GM23338 (cell line): Measurements from ENCODE around the gene FGGY. TPM values are rescaled to one million over a fixed set of nuclear protein-coding genes. Genes with fewer than 3 reads are reported as not detected.

Source experiments
- ATAC-seq: fragments of 200-7000 bp; cut with Tn5 transposase; 3 replicates; pipeline ENCODE4 v1.9.1; 2020
- DNase-seq: peaks from one replicate; pipeline ENCODE4 v3.0.0-alpha.2; 2015; ENCODE audit warnings: low spot score
- H2AFZ ChIP-seq: fragments of 200-600 bp; sonication (generic); 2 replicates; pipeline ENCODE4 v1.8.0; 2016; ENCODE audit warnings: antibody characterized with exemption, mild to moderate bottlenecking, moderate library complexity
- H3F3A ChIP-seq: fragments of 200-600 bp; sonication (generic); replicated peaks from 2 replicates; pipeline ENCODE4 v1.8.0; 2017; ENCODE audit warnings: antibody characterized with exemption, mixed run types, low read depth
- H3K27ac ChIP-seq: fragments of 200-600 bp; sonication (generic); 2 replicates; pipeline ENCODE4 v1.6.1; 2016; ENCODE audit warnings: low read depth
- H3K27me3 ChIP-seq: fragments of 200-600 bp; sonication (generic); 2 replicates; pipeline ENCODE4 v1.8.0; 2016; ENCODE audit warnings: mild to moderate bottlenecking, mixed run types, moderate library complexity; ENCODE audit not compliant: insufficient read depth
- H3K36me3 ChIP-seq: fragments of 200-600 bp; sonication (generic); 2 replicates; pipeline ENCODE4 v1.8.0; 2016; ENCODE audit warnings: mild to moderate bottlenecking; ENCODE audit not compliant: insufficient read depth
- H3K4me1 ChIP-seq: fragments of 200-600 bp; sonication (generic); 2 replicates; pipeline ENCODE4 v1.8.0; 2016; ENCODE audit warnings: mild to moderate bottlenecking, moderate library complexity; ENCODE audit not compliant: insufficient read depth
- H3K4me2 ChIP-seq: fragments of 200-600 bp; sonication (generic); 2 replicates; pipeline ENCODE4 v1.7.1; 2017; ENCODE audit warnings: mixed run types
- H3K4me3 ChIP-seq: fragments of 200-600 bp; sonication (generic); 2 replicates; pipeline ENCODE4 v1.6.1; 2016; ENCODE audit warnings: mixed run types
- H3K79me2 ChIP-seq: fragments of 200-600 bp; sonication (generic); replicated peaks from 2 replicates; pipeline ENCODE4 v1.8.0; 2017; ENCODE audit warnings: mild to moderate bottlenecking; ENCODE audit not compliant: insufficient read depth
- H3K9me2 ChIP-seq: fragments of 200-600 bp; sonication (generic); 2 replicates; pipeline ENCODE4 v1.8.0; 2017; ENCODE audit not compliant: insufficient read depth
- H4K20me1 ChIP-seq: fragments of 200-600 bp; sonication (generic); replicated peaks from 2 replicates; pipeline ENCODE4 v1.8.0; 2017; ENCODE audit warnings: mild to moderate bottlenecking; ENCODE audit not compliant: insufficient read depth
- H3K27ac Mint-ChIP-seq: 2 replicates; pipeline ENCODE4 v1.8.0; 2020; ENCODE audit warnings: inconsistent platforms, mild to moderate bottlenecking, moderate library complexity, mixed read lengths
- H3K27me3 Mint-ChIP-seq: 3 replicates; pipeline ENCODE4 v1.8.0; 2022; ENCODE audit warnings: low read depth, mild to moderate bottlenecking, moderate library complexity, mixed read lengths, inconsistent platforms; ENCODE audit not compliant: insufficient read depth, poor library complexity
- H3K36me3 Mint-ChIP-seq: 3 replicates; pipeline ENCODE4 v1.8.0; 2021; ENCODE audit warnings: low read depth, mild to moderate bottlenecking, inconsistent platforms, moderate library complexity, mixed read lengths
- H3K4me1 Mint-ChIP-seq: 3 replicates; pipeline ENCODE4 v1.8.0; 2020; ENCODE audit warnings: mild to moderate bottlenecking, inconsistent platforms, mixed read lengths
- H3K4me3 Mint-ChIP-seq: 3 replicates; pipeline ENCODE4 v1.8.0; 2021; ENCODE audit warnings: moderate library complexity, mild to moderate bottlenecking, inconsistent platforms, mixed read lengths
- H3K9me3 Mint-ChIP-seq: 3 replicates; pipeline ENCODE4 v1.8.0; 2020; ENCODE audit warnings: moderate library complexity, mild to moderate bottlenecking, inconsistent platforms, mixed read lengths
- CREB1 ChIP-seq: fragments of 250-450 bp; sonication (Bioruptor Pico); IDR thresholded peaks from 2 replicates; pipeline ENCODE4 v1.5.0; 2020; ENCODE audit warnings: low read depth, mild to moderate bottlenecking, moderate library complexity
- ETS1 ChIP-seq: IDR thresholded peaks from 2 replicates; pipeline ENCODE4 v1.6.1; 2016; ENCODE audit warnings: antibody characterized with exemption
- EZH2 ChIP-seq: fragments of 200-600 bp; sonication (generic); IDR thresholded peaks from one replicate; pipeline ENCODE4 v1.8.0; 2017; ENCODE audit warnings: antibody characterized with exemption, mild to moderate bottlenecking, low read depth; ENCODE audit not compliant: unreplicated experiment
- EZH2phosphoT487 ChIP-seq: fragments of 200-600 bp; sonication (generic); IDR thresholded peaks from one replicate; pipeline ENCODE4 v1.8.1; 2018; ENCODE audit warnings: antibody characterized with exemption; ENCODE audit not compliant: unreplicated experiment
- JUNB ChIP-seq: IDR thresholded peaks from one replicate; pipeline ENCODE4 v1.6.1; 2016; ENCODE audit warnings: antibody characterized with exemption; ENCODE audit not compliant: unreplicated experiment
- NANOG ChIP-seq: IDR thresholded peaks from 2 replicates; pipeline ENCODE4 v1.6.1; 2016; ENCODE audit warnings: antibody characterized with exemption, borderline replicate concordance
- POLR2AphosphoS5 ChIP-seq: IDR thresholded peaks from 2 replicates; pipeline ENCODE4 v1.6.1; 2016; ENCODE audit warnings: antibody characterized with exemption, low read depth
- STAT1 ChIP-seq: IDR thresholded peaks from one replicate; pipeline ENCODE4 v1.6.1; 2016; ENCODE audit warnings: antibody characterized with exemption; ENCODE audit not compliant: unreplicated experiment
- ZNF114 ChIP-seq: fragments of 250-450 bp; sonication (Bioruptor Pico); IDR thresholded peaks from 2 replicates; pipeline ENCODE4 v1.5.0; 2020; ENCODE audit warnings: mild to moderate bottlenecking, moderate library complexity
- ZNF331 ChIP-seq: fragments of 250-450 bp; sonication (Bioruptor Pico); IDR thresholded peaks from 2 replicates; pipeline ENCODE4 v1.5.0; 2020; ENCODE audit warnings: low read depth, mild to moderate bottlenecking, moderate library complexity
- polyA plus RNA-seq: library from polyadenylated mRNA; unstranded; fragments of >200 nt; fragmentation: Nextera tagmentation; extraction: Ambion mirVana; gene quantifications from 2 replicates; pipeline ENCODE4 v1.2.1, GENCODE V29; 2016
- total RNA-seq: library from RNA; depleted of rRNA; stranded (reverse); fragments of >200 nt; shearing (Covaris generic); gene quantifications from 2 replicates; pipeline ENCODE4 v1.2.3, GENCODE V29; 2014
- TF ChIP-seq, protein P1 (sequence below): IDR thresholded peaks from one replicate; pipeline ENCODE4 v1.6.1; 2018; ENCODE audit warnings: antibody characterized with exemption; ENCODE audit not compliant: unreplicated experiment
- TF ChIP-seq, protein P2 (sequence below), 2 experiments: fragments of 200-600 bp in 1 of 2; sonication (generic) in 1 of 2; conservative IDR thresholded peaks; 2 replicates each; pipeline versions ENCODE4 v1.5.1 to v1.6.1; 2016 to 2017; ENCODE audit warnings: antibody characterized with exemption in 2 of 2, low read depth in 2 of 2, mild to moderate bottlenecking in 2 of 2, moderate library complexity in 1 of 2

Gene FGGY
- total and polyA plus RNA-seq, 2 experiments from 2014 or later, result 10.9 to 21.4 TPM

DNA sequence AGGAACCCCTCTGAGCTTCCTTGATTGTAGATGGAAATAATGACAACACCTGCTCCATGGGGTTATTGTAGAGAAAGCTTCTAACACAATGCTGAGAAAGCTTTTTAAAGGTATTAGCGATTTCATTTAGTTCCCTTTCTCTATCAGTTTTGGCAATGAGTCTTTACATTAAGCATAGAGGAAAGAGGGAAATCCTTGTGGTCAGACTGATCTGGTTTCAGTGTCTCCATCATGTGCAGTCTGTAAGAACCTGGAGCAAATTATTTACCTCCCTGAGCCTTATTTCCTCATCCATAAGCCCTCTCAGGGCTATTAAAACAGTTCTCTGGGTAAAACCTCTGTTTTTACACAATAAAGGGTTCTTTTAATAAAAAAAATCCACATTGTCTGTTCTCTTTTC is 87.5 kb downstream of the FGGY start (continued):
- TF ChIP-seq CREB1 (CRISPR knock-in tag) (no peak), ZNF114 (CRISPR knock-in tag) (no peak), POLR2AphosphoS5 (no peak), ZNF331 (no peak), NANOG (no peak), EZH2phosphoT487 (no peak), STAT1 (no peak), EZH2 (no peak), ETS1 (no peak)
- TF ChIP-seq, protein P1, sequence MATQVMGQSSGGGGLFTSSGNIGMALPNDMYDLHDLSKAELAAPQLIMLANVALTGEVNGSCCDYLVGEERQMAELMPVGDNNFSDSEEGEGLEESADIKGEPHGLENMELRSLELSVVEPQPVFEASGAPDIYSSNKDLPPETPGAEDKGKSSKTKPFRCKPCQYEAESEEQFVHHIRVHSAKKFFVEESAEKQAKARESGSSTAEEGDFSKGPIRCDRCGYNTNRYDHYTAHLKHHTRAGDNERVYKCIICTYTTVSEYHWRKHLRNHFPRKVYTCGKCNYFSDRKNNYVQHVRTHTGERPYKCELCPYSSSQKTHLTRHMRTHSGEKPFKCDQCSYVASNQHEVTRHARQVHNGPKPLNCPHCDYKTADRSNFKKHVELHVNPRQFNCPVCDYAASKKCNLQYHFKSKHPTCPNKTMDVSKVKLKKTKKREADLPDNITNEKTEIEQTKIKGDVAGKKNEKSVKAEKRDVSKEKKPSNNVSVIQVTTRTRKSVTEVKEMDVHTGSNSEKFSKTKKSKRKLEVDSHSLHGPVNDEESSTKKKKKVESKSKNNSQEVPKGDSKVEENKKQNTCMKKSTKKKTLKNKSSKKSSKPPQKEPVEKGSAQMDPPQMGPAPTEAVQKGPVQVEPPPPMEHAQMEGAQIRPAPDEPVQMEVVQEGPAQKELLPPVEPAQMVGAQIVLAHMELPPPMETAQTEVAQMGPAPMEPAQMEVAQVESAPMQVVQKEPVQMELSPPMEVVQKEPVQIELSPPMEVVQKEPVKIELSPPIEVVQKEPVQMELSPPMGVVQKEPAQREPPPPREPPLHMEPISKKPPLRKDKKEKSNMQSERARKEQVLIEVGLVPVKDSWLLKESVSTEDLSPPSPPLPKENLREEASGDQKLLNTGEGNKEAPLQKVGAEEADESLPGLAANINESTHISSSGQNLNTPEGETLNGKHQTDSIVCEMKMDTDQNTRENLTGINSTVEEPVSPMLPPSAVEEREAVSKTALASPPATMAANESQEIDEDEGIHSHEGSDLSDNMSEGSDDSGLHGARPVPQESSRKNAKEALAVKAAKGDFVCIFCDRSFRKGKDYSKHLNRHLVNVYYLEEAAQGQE, result no peak

DNA sequence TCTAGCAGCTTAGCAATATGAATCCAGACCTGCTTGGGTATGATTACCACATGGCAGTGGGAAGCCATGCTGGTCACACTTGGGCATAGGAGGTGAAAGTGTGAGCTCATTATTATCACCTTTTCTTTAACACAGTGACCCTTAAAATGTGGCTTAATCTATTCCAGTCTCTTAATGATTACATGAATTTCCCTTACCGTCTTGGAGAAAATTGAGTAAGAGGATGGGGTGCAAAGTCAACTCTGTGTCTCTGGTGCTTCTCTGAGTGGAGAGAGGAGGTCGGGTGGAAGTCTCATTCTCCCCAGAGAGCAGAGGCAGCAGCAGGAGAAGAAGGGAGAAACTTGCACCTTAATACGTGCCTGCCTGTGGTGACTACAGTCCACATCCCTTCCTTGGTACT is 91.3 kb downstream of the FGGY start:
- Histone ChIP-seq H3K4me1 (peaks cover 34% of the 10 kb centered on the region), H3K79me2 (no peaks in the 10 kb centered on the region), H3K4me2 (no peak overlapping the region), H3K27me3 (no peaks in the 10 kb centered on the region), H4K20me1 (no peaks in the 10 kb centered on the region), H3K27ac (no peak overlapping the region), H3F3A (no peaks in the 10 kb centered on the region), H3K36me3 (no peaks in the 10 kb centered on the region), H3K9me2 (peaks cover 7% of the 10 kb centered on the region), H3K4me3 (no peak overlapping the region), H2AFZ (no peak overlapping the region)
- Mint-ChIP-seq H3K36me3 (no peaks in the 10 kb centered on the region), H3K4me3 (no peak overlapping the region), H3K27me3 (no peaks in the 10 kb centered on the region), H3K9me3 (no peaks in the 10 kb centered on the region), H3K4me1 (peaks cover 33% of the 10 kb centered on the region), H3K27ac (no peak overlapping the region)
- TF ChIP-seq EZH2 (no peak), JUNB (no peak)
- TF ChIP-seq, protein P2, sequence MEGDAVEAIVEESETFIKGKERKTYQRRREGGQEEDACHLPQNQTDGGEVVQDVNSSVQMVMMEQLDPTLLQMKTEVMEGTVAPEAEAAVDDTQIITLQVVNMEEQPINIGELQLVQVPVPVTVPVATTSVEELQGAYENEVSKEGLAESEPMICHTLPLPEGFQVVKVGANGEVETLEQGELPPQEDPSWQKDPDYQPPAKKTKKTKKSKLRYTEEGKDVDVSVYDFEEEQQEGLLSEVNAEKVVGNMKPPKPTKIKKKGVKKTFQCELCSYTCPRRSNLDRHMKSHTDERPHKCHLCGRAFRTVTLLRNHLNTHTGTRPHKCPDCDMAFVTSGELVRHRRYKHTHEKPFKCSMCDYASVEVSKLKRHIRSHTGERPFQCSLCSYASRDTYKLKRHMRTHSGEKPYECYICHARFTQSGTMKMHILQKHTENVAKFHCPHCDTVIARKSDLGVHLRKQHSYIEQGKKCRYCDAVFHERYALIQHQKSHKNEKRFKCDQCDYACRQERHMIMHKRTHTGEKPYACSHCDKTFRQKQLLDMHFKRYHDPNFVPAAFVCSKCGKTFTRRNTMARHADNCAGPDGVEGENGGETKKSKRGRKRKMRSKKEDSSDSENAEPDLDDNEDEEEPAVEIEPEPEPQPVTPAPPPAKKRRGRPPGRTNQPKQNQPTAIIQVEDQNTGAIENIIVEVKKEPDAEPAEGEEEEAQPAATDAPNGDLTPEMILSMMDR (conservative IDR thresholded peaks at IDR 0.05; ENCODE audit: low read depth in 2 of 2), result no peak
- ATAC-seq (no peak), DNase-seq (no peak)
